Stimulated activated CD4-positive, alpha-beta T cell treated with anti-CD3 and anti-CD28 coated beads, Interleukin-12 subunit alpha, Interleukin-12 subunit beta, amount 100 ng/mL, for 4 hours (primary cell): ENCODE data around the gene SHISA7.
A peak's percentile ranks its signal among the peaks of the same experiment; 100 is the strongest.
"Not testable (repeated sequence)": the region's sequence is repeated elsewhere in the genome, so short reads cannot be mapped to it uniquely, and the experiment has no call there.

ENCODE experiments used
- DNase-seq: peaks from one replicate; pipeline ENCODE4 v3.0.0-alpha.2; 2020

Gene SHISA7

GRCh38 chr19:55462722-55463121 lies 19.6 kb upstream of the SHISA7 start:
- DNase-seq: no peak

- no peak for DNase-seq
These were observed 19.0 kb upstream of the SHISA7 start for GRCh38 chr19:55461974-55462626.

DNA sequence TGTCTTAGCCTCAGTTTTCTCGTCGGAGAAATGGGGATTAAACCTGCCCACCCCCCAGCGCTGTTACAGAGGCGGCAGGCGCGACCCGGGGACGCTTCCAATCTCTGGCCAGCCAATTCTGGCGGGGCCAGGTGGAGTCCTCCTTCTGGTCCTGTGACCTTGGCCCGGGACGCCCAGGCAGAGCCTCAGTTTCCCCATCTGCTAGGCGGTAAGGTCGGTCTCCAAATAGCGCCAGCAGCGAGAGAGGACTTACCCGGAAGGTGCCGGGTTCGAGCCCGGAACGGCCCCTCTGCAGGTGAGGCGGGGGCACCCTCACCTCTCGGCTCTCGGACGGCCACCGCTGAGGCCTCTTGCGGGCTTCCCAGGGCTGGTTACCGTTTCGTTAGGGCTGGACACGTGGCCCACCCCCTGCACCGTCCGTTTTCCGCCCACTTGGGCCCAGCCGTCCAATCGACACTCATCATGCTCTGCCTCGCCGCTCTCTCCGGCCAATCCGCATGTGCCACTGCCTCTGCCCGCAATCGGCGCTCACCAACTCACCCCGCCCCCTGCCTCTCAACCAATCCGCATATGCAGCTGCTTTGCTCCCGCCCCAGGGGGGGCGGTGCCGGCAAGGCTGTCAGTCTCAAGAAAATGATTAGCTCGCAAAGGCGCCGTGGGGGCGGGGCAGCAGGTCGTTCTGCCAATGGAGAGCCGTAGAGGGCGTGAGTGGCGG lies 18.3 kb upstream of the SHISA7 start, which contains the start of gene ISOC2:
TSS of gene ISOC2 (minus strand) at position 384 of the 715 bp plus-strand sequence. CDS start 5,156 bp downstream, outside the sequence.
- peak; percentile 100 for DNase-seq

GRCh38 chr19:55460670-55461258 lies 17.7 kb upstream of the SHISA7 start:
- peak; percentile 50 for DNase-seq

GRCh38 chr19:55459950-55460657 lies 17.0 kb upstream of the SHISA7 start:
- DNase-seq: no peak

GRCh38 chr19:55459551-55459949 lies 16.4 kb upstream of the SHISA7 start:
- no peak for DNase-seq

DNA sequence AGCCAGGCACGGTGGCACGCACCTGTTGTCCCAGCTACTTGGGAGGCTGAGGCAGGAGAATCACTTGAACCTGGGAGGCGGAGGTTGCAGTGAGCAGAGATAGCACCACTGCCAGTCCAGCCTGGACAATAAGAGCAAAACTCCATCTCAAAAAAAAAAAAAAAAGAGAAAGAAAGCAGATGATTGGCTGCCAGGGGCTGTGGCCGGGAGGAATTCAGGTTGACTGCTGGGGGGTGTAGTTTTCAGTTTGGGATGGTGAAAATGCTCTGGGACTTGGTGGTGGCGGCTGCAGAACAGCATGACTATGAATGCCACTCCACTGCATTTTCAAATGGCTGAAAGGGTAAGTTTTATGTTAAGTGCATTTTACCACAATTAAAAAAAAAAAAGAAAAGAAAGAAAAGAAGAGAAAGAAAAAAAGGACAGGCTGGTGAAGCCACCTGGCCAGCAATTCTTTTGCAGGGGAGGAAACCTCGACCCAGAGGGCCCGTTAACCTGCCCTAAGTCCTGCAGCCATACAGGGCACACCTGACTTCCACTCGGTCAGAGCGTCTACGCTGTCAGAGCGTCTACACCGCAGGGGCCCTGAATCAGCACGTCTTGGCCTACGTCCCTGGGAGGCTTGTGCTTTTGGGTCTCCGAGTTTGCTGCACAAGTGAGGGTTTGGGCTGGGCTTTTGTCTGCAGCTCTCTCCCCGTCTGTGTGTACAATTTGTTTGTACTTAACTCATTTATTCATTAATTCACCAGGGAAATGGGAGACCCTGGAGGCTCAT lies 14.8 kb upstream of the SHISA7 start:
- no peak for DNase-seq

GRCh38 chr19:55456347-55456746 lies 13.2 kb upstream of the SHISA7 start:
- no peak for DNase-seq

DNA sequence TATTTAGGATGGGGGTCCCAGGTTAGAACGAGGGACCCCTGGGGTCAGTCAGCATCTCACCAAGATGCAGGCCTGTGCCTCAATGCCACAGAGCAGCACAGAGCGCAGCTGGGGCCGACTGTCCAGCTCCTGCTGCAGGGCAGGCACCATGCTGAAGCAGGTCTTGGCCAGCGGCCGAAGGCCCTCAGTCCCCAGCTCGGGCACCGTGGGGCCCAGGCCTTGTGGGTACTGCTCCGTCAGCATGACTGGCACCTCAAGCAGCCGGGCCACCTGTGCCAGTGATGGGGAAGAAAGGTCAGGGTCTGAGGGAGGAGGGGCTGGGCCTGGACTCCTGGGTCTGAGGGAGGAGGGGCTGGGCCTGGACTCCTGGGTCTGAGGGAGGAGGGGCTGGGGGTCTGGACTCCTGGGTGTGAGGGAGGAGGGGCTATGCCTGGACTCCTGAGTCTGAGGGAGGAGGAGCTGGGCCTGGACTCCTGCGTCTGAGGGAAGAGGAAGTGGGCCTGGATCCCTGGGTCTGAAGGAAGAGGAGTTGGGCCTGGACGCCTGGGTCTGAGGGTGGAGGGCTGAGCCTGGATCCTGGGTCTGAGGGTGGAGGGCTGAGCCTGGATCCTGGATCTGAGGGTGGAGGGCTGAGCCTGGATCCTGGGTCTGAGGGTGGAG lies 12.6 kb upstream of the SHISA7 start:
- DNase-seq: no peak

GRCh38 chr19:55454787-55455243 lies 11.7 kb upstream of the SHISA7 start:
- peak; percentile 49 for DNase-seq

- no peak for DNase-seq
These were observed 10.6 kb upstream of the SHISA7 start for GRCh38 chr19:55453511-55454260.

DNA sequence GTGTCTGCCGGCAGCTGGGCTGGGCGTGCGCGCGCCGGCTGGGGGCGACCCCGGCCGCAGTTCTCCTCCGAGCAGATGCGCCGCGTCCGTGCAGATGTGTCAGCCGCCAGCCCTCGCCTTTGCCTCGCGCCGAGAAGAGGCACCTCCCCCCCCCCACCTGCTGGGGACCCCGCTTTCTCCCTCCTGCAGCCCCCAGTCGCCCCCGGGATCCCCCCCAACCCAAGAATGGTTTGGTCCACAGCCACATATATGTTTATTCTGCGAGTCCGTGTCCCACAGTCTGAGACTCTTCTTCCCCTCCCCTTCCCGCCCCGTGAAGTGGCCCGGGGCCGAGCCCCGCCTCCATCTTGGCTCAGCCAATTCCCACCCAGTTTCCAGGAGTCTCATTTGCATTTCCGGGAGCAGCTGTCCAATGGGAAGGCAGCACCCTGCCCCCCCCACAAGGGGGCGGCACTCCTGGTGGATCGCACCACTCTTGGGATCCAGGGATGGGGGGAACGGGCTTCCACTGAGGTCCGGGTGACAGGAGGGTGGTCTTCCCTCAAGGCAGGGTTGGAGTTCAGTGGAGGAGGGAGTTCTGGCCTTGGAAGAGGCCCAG lies 9.7 kb upstream of the SHISA7 start:
- no peak for DNase-seq

DNA sequence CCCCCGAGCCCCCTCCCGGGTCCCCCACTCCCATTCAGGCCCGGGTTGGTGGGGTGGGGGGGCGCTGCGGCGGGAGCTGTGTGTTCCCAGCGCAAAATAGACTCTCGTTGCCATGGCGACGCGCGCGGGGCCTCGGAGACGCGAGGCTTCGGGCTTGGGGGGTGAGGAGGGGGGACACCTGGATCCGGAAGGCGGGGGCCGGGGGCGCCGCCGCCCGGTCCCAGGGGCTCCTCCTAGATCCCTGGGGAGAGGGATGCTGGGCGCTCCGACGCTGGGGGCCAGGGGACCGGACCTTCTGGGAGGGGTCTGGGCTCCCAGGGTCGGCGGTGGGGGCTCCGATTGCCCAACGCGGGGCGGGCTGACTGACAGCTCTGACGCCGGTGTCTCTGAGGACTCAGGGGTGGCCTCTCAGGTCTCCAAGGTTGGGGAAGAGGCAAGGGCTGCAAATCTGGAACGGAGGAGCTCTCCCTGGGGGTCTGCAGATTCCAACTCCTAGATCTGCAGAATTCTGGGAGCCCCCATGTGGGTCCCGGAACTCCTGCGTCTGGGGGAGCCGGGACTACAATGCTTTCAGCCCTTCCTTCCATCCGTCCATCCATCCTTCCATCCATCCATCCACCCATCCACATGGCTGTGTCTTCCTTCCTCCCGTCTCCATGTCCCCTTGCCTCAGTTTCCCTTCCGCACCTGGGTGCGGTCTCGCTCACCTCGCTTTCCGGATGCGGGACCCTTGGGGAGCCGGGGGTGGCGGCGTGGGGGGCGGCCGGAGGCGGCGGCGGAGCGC lies 9.1 kb upstream of the SHISA7 start:
- no peak for DNase-seq

- no peak for DNase-seq
These were observed 8.3 kb upstream of the SHISA7 start for GRCh38 chr19:55451163-55451964.

GRCh38 chr19:55449469-55449868 lies 6.4 kb upstream of the SHISA7 start:
- no peak for DNase-seq

- not testable (repeated sequence) for DNase-seq
These were observed 5.0 kb upstream of the SHISA7 start for GRCh38 chr19:55448175-55448490.

- DNase-seq: no peak
These were observed 4.5 kb upstream of the SHISA7 start for GRCh38 chr19:55447421-55448174.

- DNase-seq: no peak
These were observed 3.0 kb upstream of the SHISA7 start for GRCh38 chr19:55446060-55446459.
